Gastrocnemius medialis (tissue), 4 donors: ENCODE results near the gene GDF10. TPM values are rescaled to one million over a fixed set of nuclear protein-coding genes. Genes with fewer than 3 reads are reported as not detected.

Experiments used
- ATAC-seq, 2 donors: fragments of 150-250 bp; one replicate each; pipeline ENCODE4 v1.9.1; 2016
- DNase-seq, 2 donors: peaks; one replicate each; pipeline ENCODE4 v3.0.0-alpha.2; 2019
- H3K27ac ChIP-seq, 4 donors: fragments of 200-600 bp; sonication (generic); 1 replicate in 1 of 4; 2 replicates in 3 of 4; pipeline ENCODE4 v1.5.1; 2016 to 2018; ENCODE audit warnings: mild to moderate bottlenecking in 2 of 4, moderate library complexity in 1 of 4
- H3K27me3 ChIP-seq, 3 donors: fragments of 200-600 bp; sonication (generic) in 2 of 3; 1 replicate in 1 of 3; 2 replicates in 2 of 3; pipeline versions ENCODE4 v1.5.1 to v1.6.0; 2016 to 2019; ENCODE audit warnings: mild to moderate bottlenecking in 1 of 3, moderate library complexity in 1 of 3
- H3K36me3 ChIP-seq, 2 donors: fragments of 200-600 bp; sonication (generic) in 1 of 2; one replicate each; pipeline ENCODE4 v1.5.1; 2017 to 2018
- H3K4me1 ChIP-seq, 2 donors: fragments of 200-600 bp; sonication (generic) in 1 of 2; one replicate each; pipeline ENCODE4 v1.5.1; 2016 to 2017; ENCODE audit warnings: mild to moderate bottlenecking in 2 of 2
- H3K4me3 ChIP-seq, 4 donors: fragments of 200-600 bp; sonication (generic) in 3 of 4; 1 replicate in 1 of 4; 2 replicates in 3 of 4; pipeline ENCODE4 v1.5.1; 2016 to 2019; ENCODE audit warnings: mild to moderate bottlenecking in 2 of 4
- H3K9me3 ChIP-seq, 3 donors: fragments of 200-600 bp; sonication (generic) in 2 of 3; 1 replicate in 1 of 3; 2 replicates in 2 of 3; pipeline ENCODE4 v1.5.1; 2016 to 2019
- POLR2A ChIP-seq, 2 donors: fragments of 450-650 bp; IDR thresholded peaks; one replicate each; pipeline ENCODE4 v1.6.1; 2017; ENCODE audit warnings: antibody characterized with exemption in 2 of 2, mild to moderate bottlenecking in 2 of 2, moderate library complexity in 2 of 2
- in situ Hi-C, 4 donors: fragments of 200-750 bp; cut with MboI; loops; one replicate each; pipeline versions ENCODE4 v1.15.0 to v1.8.0; 2017; ENCODE audit warnings: low sequenced_read_pairs in 4 of 4
- intact Hi-C: fragments of 100-400 bp; cut with DNase I; formaldehyde crosslinking; loops from one replicate; pipeline ENCODE4 v1.15.1; 2023; ENCODE audit warnings: low total_unique reads
- total RNA-seq, 4 donors: library from RNA; depleted of rRNA; stranded (reverse); fragments of >200 nt; gene quantifications; one replicate each; pipeline versions ENCODE4 v1.1.0 to v1.2.3, GENCODE V29; 2016
- TF ChIP-seq, protein P1 (sequence below), 5 experiments: fragments of 450-650 bp in 3 of 5; fragments of 200-600 bp in 2 of 5; sonication (generic) in 2 of 5; IDR thresholded peaks in 4 of 5; conservative IDR thresholded peaks in 1 of 5; 1 replicate in 4 of 5; 2 replicates in 1 of 5; pipeline ENCODE4 v1.5.1; 2016 to 2019; ENCODE audit warnings: antibody characterized with exemption in 5 of 5, mild to moderate bottlenecking in 3 of 5, moderate library complexity in 3 of 5

Gene GDF10
- total RNA-seq, 4 donors from 2014 or later, result 0.20 to 0.72 (median 0.36) TPM

DNA sequence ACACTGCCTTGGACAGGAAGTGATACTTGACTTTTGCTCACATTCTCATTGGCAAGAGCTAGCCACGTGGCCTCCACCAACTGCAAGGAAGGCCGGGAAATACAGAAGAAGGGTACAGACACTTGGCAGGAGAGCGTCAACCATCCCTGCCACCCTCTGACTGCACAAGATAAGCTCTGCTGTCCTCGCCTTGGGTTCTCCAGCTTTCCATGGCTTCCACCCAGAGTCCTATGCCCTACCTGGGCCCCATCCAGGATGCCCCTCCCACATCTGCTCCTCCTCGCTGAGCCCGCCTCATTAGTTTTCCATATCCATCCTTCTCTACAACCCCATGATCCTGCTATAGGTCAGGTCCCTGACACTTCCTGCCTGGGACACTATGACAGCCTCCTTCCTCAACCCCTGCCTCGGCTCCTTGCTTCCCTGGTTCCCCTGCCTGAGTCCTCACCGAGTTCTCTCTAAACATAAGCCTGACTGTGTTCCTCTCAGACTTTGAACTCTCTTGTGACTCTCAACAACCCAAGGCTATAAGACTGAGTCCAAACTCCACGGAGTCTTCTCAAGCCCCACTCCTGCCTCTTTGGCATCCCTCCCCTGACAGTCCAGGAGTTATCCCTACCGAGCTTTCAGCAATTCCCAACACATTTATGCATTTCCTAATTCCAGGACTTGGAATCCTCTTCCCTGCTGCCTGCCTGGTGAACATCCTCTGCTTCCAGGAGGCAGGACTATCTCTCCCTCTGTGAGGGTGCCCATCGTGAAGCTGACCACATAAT lies 23.2 kb upstream of the GDF10 start:
- in situ Hi-C loops (no loop called here), intact Hi-C loops (no loop called here)
- Histone ChIP-seq H3K27ac (no peak overlapping the region), H3K4me1 (no peaks in the 10 kb centered on the region), H3K27me3 (no peaks in the 10 kb centered on the region), H3K4me3 (no peak overlapping the region), H3K36me3 (no peaks in the 10 kb centered on the region), H3K9me3 (no peaks in the 10 kb centered on the region)
- DNase-seq (no peak), ATAC-seq (no peak)
- TF ChIP-seq, protein P1, sequence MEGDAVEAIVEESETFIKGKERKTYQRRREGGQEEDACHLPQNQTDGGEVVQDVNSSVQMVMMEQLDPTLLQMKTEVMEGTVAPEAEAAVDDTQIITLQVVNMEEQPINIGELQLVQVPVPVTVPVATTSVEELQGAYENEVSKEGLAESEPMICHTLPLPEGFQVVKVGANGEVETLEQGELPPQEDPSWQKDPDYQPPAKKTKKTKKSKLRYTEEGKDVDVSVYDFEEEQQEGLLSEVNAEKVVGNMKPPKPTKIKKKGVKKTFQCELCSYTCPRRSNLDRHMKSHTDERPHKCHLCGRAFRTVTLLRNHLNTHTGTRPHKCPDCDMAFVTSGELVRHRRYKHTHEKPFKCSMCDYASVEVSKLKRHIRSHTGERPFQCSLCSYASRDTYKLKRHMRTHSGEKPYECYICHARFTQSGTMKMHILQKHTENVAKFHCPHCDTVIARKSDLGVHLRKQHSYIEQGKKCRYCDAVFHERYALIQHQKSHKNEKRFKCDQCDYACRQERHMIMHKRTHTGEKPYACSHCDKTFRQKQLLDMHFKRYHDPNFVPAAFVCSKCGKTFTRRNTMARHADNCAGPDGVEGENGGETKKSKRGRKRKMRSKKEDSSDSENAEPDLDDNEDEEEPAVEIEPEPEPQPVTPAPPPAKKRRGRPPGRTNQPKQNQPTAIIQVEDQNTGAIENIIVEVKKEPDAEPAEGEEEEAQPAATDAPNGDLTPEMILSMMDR (IDR thresholded peaks at IDR 0.05 in 4 of 5, conservative IDR thresholded peaks at IDR 0.05 in 1 of 5), result no peak
- TF ChIP-seq POLR2A (IDR thresholded peaks at IDR 0.05), result no peak

DNA sequence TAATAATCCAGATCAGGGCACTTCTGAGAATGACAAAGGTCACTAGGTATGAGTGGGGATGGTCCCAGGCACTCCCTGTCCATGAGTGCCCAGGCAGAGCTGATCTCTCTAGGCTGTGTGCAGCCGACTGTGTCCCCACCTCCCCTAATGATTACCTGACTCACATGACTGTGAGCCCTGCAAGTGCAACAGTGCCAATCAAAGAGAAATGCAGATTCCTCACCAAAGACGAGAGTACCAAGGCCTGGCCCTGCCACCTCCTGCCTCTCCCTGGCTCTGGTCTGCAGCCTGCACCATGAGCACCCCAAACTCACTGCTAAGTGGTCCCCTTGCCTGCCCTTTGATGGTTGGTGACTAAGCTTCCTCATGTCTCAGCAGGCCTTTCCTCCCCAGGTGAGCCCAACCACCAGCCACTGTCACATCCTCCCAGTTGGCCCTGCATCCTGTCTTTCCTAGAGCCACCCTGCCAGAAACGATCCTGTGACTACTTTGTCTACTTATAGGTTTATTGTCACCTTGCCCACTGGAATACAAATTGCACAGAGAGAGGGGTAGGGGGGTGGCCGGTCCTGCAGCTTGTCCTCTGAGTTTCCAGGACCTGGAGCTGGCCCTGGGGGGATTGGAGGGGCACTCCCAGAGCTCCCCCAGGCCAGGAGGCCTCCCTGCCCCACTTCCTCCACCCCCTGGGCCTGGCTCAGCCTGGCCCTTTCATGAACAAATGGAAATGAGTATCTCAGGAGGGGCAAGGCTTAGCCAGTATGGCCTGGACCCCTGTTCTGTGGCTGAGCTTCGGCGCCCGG lies 22.4 kb upstream of the GDF10 start:
- Histone ChIP-seq H3K27me3 (no peaks in the 10 kb centered on the region), H3K4me1 (no peaks in the 10 kb centered on the region), H3K27ac (no peak overlapping the region), H3K9me3 (no peaks in the 10 kb centered on the region), H3K4me3 (no peak overlapping the region), H3K36me3 (no peaks in the 10 kb centered on the region)
- DNase-seq, result no peak
- in situ Hi-C loops (no loop called here), intact Hi-C loops (no loop called here)
- TF ChIP-seq POLR2A (IDR thresholded peaks at IDR 0.05), result no peak
- TF ChIP-seq, protein P1 (IDR thresholded peaks at IDR 0.05 in 4 of 5, conservative IDR thresholded peaks at IDR 0.05 in 1 of 5), result no peak
- no peak for ATAC-seq

DNA sequence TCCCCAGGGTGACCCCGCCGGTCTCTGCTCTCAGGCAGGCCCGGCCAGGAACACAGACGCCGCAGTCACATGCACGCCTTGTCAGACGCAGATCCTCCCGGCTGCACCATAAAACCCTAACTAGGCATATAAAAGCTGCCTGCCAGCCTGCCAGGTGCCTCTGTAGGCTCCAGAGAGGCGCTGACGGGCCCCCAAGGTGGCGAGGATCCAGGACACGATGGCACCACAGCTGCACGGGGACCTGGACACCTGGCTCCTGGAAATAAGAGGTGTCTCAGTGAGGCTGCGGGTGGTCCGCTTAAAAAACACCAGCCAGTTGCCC lies 21.9 kb upstream of the GDF10 start:
- intact Hi-C loops (no loop called here), in situ Hi-C loops (no loop called here)
- Histone ChIP-seq H3K4me1 (no peaks in the 10 kb centered on the region), H3K36me3 (no peaks in the 10 kb centered on the region), H3K9me3 (no peaks in the 10 kb centered on the region), H3K4me3 (no peak overlapping the region), H3K27ac (no peak overlapping the region), H3K27me3 (no peaks in the 10 kb centered on the region)
- TF ChIP-seq, protein P1 (IDR thresholded peaks at IDR 0.05 in 4 of 5, conservative IDR thresholded peaks at IDR 0.05 in 1 of 5), result no peak
- TF ChIP-seq POLR2A (IDR thresholded peaks at IDR 0.05), result no peak
- no peak for ATAC-seq
- DNase-seq, result no peak

DNA sequence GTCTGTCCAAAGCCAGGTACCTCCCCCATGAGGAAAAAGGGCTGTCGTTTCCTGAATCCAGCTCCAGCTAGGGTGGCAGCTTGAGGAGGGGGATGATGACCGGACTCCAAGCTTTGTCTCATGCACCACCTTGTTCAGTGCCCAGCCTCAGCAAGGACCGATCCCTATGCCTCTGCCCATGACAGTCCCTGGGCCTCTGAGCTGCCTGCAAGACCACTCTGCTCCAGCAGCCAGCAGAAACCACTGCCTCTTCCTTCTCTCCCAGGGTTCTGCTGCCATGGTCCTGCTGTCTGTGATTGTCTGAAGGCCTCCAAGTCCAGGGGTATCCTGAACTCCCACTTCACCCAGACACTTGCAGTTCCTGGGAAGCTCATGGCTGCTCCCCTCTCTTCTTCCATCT lies 21.3 kb upstream of the GDF10 start:
- Histone ChIP-seq H3K36me3 (no peaks in the 10 kb centered on the region), H3K4me3 (no peak overlapping the region), H3K27me3 (no peaks in the 10 kb centered on the region), H3K4me1 (no peaks in the 10 kb centered on the region), H3K9me3 (no peaks in the 10 kb centered on the region), H3K27ac (no peak overlapping the region)
- ATAC-seq (no peak), DNase-seq (no peak)
- intact Hi-C loops, result no loop called here
- in situ Hi-C loops, result no loop called here
- TF ChIP-seq, protein P1 (IDR thresholded peaks at IDR 0.05 in 4 of 5, conservative IDR thresholded peaks at IDR 0.05 in 1 of 5), result no peak
- TF ChIP-seq POLR2A (IDR thresholded peaks at IDR 0.05), result no peak
